ENCODE data around the gene CERS4.

Gene CERS4

DNA sequence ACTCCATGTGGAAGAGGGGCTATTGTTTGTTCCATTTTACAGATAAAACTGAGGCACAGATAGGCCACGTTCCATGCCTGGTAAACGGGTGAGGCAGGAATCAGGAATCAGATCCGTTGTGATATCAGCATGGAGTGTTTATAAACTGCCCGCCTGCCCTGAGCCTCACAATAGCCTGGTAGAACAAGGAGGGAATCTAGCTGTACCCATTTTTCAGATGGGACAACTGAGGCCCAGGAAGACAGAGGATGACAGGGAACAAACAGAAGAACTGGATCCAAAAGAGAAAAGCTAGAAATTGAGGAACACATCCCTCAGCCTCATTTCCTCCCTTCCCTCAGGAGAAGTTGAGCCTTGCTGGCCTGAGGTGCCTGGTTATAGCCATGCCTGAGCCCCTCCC lies 32.5 kb downstream of the CERS4 start:
- Histone ChIP-seq H3K27ac (ENCODE audit: low read depth, low read length) (no peak overlapping the region), H4K20me1 (ENCODE audit: control insufficient read depth, insufficient read depth, low read depth, low read length) (no peaks in the 10 kb centered on the region), H3K36me3 (ENCODE audit: control insufficient read depth, low read length) (no peaks in the 10 kb centered on the region; the same call in 1 of the 2 replicates), H3K4me1 (ENCODE audit: control insufficient read depth, low read length) (peaks cover 11% of the 10 kb centered on the region), H3K9me2 (replicated peaks; ENCODE audit: control insufficient read depth, low read length) (no peaks in the 10 kb centered on the region), H3K4me3 (ENCODE audit: low read length) (no peak overlapping the region), H3K4me2 (ENCODE audit: low read length) (no peak overlapping the region), H3K27me3 (ENCODE audit: control insufficient read depth, low read length) (no peaks in the 10 kb centered on the region), H3F3A (ENCODE audit: control insufficient read depth, insufficient read depth) (no peaks in the 10 kb centered on the region), H3K79me2 (ENCODE audit: control insufficient read depth, low read length) (no peaks in the 10 kb centered on the region), H3K9me3 (ENCODE audit: control insufficient read depth, insufficient read depth, low read length) (peaks cover 7% of the 10 kb centered on the region; the same call in 1 of the 2 replicates)
- TF ChIP-seq, protein P1, sequence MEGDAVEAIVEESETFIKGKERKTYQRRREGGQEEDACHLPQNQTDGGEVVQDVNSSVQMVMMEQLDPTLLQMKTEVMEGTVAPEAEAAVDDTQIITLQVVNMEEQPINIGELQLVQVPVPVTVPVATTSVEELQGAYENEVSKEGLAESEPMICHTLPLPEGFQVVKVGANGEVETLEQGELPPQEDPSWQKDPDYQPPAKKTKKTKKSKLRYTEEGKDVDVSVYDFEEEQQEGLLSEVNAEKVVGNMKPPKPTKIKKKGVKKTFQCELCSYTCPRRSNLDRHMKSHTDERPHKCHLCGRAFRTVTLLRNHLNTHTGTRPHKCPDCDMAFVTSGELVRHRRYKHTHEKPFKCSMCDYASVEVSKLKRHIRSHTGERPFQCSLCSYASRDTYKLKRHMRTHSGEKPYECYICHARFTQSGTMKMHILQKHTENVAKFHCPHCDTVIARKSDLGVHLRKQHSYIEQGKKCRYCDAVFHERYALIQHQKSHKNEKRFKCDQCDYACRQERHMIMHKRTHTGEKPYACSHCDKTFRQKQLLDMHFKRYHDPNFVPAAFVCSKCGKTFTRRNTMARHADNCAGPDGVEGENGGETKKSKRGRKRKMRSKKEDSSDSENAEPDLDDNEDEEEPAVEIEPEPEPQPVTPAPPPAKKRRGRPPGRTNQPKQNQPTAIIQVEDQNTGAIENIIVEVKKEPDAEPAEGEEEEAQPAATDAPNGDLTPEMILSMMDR (IDR thresholded peaks at IDR 0.05; ENCODE audit: low read depth, low read length, poor library complexity, severe bottlenecking): no peak
- no peak for TF ChIP-seq EZH2phosphoT487 (IDR thresholded peaks at IDR 0.05; ENCODE audit: borderline replicate concordance, low read length)

DNA sequence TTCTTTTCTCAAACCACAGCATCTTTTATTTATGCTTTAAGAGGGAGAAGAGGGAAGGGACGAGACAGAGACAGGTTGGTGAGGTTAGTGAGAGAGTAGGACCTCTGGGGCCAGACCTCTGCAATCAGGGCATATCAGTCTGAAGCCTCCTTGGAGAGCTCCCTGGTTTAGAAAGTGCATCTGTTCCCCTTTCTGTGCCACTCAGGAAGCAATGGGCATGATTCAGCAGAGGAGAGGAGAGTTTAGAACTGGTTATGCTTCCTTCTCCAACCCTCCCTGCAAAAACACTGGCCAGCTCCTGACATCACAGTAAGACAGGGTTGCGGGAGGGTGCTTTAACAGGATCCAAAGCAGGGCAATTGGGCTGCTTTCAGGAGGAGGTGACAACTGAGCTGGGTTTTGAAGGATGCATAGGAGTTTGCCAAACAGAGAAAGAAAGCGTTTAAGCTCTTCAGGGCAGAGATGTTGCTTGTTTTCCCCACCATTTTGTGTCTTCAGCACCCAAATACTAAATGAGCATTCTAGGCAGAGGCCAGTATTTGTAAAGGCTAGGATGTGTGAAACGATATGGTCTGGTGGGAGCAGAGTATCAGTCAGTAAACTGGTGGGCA lies 33.1 kb downstream of the CERS4 start:
- Histone ChIP-seq H3K27me3 (ENCODE audit: control insufficient read depth, low read length) (no peaks in the 10 kb centered on the region), H3K27ac (ENCODE audit: low read depth, low read length) (no peak overlapping the region), H3K4me1 (ENCODE audit: control insufficient read depth, low read length) (peaks cover 11% of the 10 kb centered on the region), H3K4me3 (ENCODE audit: low read length) (no peak overlapping the region), H3K9me3 (ENCODE audit: control insufficient read depth, insufficient read depth, low read length) (peaks cover 7% of the 10 kb centered on the region; the same call in 1 of the 2 replicates), H3K79me2 (ENCODE audit: control insufficient read depth, low read length) (no peaks in the 10 kb centered on the region), H4K20me1 (ENCODE audit: control insufficient read depth, insufficient read depth, low read depth, low read length) (no peaks in the 10 kb centered on the region), H3K4me2 (ENCODE audit: low read length) (no peak overlapping the region), H3F3A (ENCODE audit: control insufficient read depth, insufficient read depth) (no peaks in the 10 kb centered on the region), H3K36me3 (ENCODE audit: control insufficient read depth, low read length) (no peaks in the 10 kb centered on the region; the same call in 1 of the 2 replicates), H3K9me2 (replicated peaks; ENCODE audit: control insufficient read depth, low read length) (no peaks in the 10 kb centered on the region)
- TF ChIP-seq, protein P1 (IDR thresholded peaks at IDR 0.05; ENCODE audit: low read depth, low read length, poor library complexity, severe bottlenecking): no peak

- H3K27ac ChIP-seq (ENCODE audit: low read depth, low read length): no peak overlapping the region
- H3K9me2 ChIP-seq (replicated peaks; ENCODE audit: control insufficient read depth, low read length): no peaks in the 10 kb centered on the region
- TF ChIP-seq, protein P1 (IDR thresholded peaks at IDR 0.05; ENCODE audit: low read depth, low read length, poor library complexity, severe bottlenecking): no peak
- TF ChIP-seq EZH2phosphoT487 (IDR thresholded peaks at IDR 0.05; ENCODE audit: borderline replicate concordance, low read length): no peak
- no peaks in the 10 kb centered on the region; the same call in 1 of the 2 replicates for H3K36me3 ChIP-seq (ENCODE audit: control insufficient read depth, low read length)
- no peak overlapping the region for H3K4me2 ChIP-seq (ENCODE audit: low read length)
- no peaks in the 10 kb centered on the region for H3K27me3 ChIP-seq (ENCODE audit: control insufficient read depth, low read length)
- peaks cover 7% of the 10 kb centered on the region; the same call in 1 of the 2 replicates for H3K9me3 ChIP-seq (ENCODE audit: control insufficient read depth, insufficient read depth, low read length)
- H4K20me1 ChIP-seq (ENCODE audit: control insufficient read depth, insufficient read depth, low read depth, low read length): no peaks in the 10 kb centered on the region
- peaks cover 11% of the 10 kb centered on the region for H3K4me1 ChIP-seq (ENCODE audit: control insufficient read depth, low read length)
- H3K4me3 ChIP-seq (ENCODE audit: low read length): no peak overlapping the region
- H3K79me2 ChIP-seq (ENCODE audit: control insufficient read depth, low read length): no peaks in the 10 kb centered on the region
- no peaks in the 10 kb centered on the region for H3F3A ChIP-seq (ENCODE audit: control insufficient read depth, insufficient read depth)
Measured at GRCh38 chr19:8243146-8243545, 34.0 kb downstream of the CERS4 start.

Data from DOHH2 (cell line).